Measurements from ENCODE around the gene UBE2L3.

Gene UBE2L3

DNA sequence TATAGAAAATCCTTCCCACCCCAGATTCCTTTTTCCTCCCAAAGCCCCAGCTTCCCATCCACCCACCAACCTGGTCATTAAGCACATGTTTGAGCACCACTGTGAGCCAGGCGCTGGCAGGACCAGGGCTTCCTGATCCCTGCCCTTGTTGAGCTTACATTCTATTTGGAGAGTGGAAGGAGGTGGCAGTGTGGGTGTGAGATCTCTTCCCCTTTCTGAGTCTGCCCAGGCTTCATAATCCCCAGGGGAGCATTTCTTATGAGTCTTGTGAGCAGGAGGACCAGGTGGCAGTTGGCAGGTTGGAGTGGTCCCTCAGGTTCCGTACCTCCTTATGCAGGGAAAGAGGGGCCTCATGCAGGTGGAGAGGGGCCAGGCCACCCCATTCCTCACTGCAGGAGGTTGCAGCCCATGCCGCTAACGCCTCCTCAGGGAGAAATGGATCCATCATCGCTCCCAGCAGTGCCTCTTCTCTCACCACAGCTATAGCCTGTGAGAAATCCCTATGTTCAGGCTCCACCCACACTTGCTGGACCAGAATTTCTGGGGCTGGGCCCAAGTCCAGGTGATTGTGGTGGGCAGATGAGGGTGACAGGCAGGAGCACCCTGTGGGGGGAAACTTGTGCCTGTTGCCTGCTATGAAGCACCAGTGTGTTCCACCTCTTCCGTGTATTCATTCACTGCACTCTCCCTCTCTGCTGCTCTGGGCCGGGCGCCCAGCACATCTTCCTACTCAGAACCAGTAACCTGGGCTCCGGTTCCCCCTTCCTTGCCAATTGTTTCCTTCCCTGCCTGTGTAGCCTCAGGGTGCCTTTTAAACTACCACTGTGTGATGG is 23.5 kb downstream of the UBE2L3 start:
- H3K27me3 ChIP-seq (ENCODE audit: insufficient read depth, poor library complexity, severe bottlenecking): no peaks in the 10 kb centered on the region
- H3K4me3 ChIP-seq (replicated peaks; ENCODE audit: insufficient read depth, low read length): no peak overlapping the region
- TF ChIP-seq SPI1 (IDR thresholded peaks at IDR 0.05; ENCODE audit: borderline replicate concordance, low read depth): peak; percentile 66; the same call in 1 of the 2 replicates
- TF ChIP-seq, protein P1, sequence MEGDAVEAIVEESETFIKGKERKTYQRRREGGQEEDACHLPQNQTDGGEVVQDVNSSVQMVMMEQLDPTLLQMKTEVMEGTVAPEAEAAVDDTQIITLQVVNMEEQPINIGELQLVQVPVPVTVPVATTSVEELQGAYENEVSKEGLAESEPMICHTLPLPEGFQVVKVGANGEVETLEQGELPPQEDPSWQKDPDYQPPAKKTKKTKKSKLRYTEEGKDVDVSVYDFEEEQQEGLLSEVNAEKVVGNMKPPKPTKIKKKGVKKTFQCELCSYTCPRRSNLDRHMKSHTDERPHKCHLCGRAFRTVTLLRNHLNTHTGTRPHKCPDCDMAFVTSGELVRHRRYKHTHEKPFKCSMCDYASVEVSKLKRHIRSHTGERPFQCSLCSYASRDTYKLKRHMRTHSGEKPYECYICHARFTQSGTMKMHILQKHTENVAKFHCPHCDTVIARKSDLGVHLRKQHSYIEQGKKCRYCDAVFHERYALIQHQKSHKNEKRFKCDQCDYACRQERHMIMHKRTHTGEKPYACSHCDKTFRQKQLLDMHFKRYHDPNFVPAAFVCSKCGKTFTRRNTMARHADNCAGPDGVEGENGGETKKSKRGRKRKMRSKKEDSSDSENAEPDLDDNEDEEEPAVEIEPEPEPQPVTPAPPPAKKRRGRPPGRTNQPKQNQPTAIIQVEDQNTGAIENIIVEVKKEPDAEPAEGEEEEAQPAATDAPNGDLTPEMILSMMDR (IDR thresholded peaks at IDR 0.05; ENCODE audit: insufficient read depth, low read length): no peak
- no peak overlapping the region; the same call in 1 of the 2 replicates for H3K27ac ChIP-seq (replicated peaks)
- DNase-seq (ENCODE audit: low read depth in 1 of 2, low spot score in 1 of 2): peak in 1 of 2 experiments; percentile 50

DNA sequence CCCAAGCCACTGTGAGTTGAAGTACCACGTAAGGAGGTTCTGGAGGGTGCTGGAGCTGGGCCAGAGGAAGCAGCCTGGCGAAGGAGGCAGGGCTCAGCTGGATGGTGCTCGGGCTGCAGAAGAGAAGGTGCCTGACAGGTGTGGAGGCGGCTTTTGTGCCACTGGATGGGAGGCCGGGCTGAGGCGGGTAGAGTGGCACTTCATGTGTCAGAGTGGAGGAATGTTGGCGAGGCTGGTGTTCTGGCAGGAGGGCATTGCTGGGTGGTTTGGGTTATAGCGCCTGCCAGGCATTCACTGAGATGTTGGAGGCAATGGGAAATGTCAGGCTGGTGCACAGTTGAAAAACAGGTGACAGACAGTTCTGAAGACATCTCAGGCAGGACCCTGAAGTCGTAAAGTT is 24.2 kb downstream of the UBE2L3 start:
- H3K4me3 ChIP-seq (replicated peaks; ENCODE audit: insufficient read depth, low read length): no peak overlapping the region
- no peaks in the 10 kb centered on the region for H3K27me3 ChIP-seq (ENCODE audit: insufficient read depth, poor library complexity, severe bottlenecking)
- TF ChIP-seq GABPA (IDR thresholded peaks at IDR 0.05; ENCODE audit: low read depth) (no peak), POLR2AphosphoS5 (IDR thresholded peaks at IDR 0.05; ENCODE audit: low read depth) (no peak), SPI1 (IDR thresholded peaks at IDR 0.05; ENCODE audit: borderline replicate concordance, low read depth) (no peak)
- TF ChIP-seq, protein P2, sequence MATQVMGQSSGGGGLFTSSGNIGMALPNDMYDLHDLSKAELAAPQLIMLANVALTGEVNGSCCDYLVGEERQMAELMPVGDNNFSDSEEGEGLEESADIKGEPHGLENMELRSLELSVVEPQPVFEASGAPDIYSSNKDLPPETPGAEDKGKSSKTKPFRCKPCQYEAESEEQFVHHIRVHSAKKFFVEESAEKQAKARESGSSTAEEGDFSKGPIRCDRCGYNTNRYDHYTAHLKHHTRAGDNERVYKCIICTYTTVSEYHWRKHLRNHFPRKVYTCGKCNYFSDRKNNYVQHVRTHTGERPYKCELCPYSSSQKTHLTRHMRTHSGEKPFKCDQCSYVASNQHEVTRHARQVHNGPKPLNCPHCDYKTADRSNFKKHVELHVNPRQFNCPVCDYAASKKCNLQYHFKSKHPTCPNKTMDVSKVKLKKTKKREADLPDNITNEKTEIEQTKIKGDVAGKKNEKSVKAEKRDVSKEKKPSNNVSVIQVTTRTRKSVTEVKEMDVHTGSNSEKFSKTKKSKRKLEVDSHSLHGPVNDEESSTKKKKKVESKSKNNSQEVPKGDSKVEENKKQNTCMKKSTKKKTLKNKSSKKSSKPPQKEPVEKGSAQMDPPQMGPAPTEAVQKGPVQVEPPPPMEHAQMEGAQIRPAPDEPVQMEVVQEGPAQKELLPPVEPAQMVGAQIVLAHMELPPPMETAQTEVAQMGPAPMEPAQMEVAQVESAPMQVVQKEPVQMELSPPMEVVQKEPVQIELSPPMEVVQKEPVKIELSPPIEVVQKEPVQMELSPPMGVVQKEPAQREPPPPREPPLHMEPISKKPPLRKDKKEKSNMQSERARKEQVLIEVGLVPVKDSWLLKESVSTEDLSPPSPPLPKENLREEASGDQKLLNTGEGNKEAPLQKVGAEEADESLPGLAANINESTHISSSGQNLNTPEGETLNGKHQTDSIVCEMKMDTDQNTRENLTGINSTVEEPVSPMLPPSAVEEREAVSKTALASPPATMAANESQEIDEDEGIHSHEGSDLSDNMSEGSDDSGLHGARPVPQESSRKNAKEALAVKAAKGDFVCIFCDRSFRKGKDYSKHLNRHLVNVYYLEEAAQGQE (IDR thresholded peaks at IDR 0.05; ENCODE audit: insufficient replicate concordance, low read depth): no peak
- TF ChIP-seq, protein P1 (IDR thresholded peaks at IDR 0.05; ENCODE audit: insufficient read depth, low read length): no peak
- no peak overlapping the region; the same call in 1 of the 2 replicates for H3K27ac ChIP-seq (replicated peaks)
- DNase-seq (ENCODE audit: low read depth in 1 of 2, low spot score in 1 of 2): no peak

- Histone ChIP-seq H3K4me3 (replicated peaks; ENCODE audit: insufficient read depth, low read length) (no peak overlapping the region), H3K27ac (replicated peaks) (no peak overlapping the region), H3K27me3 (ENCODE audit: insufficient read depth, poor library complexity, severe bottlenecking) (no peaks in the 10 kb centered on the region)
- TF ChIP-seq, protein P1 (IDR thresholded peaks at IDR 0.05; ENCODE audit: insufficient read depth, low read length): no peak
- no peak for TF ChIP-seq GABPA (IDR thresholded peaks at IDR 0.05; ENCODE audit: low read depth)
- no peak for DNase-seq (ENCODE audit: low read depth in 1 of 2, low spot score in 1 of 2)
Measured at GRCh38 chr22:21592422-21592821, 24.9 kb downstream of the UBE2L3 start.

DNA sequence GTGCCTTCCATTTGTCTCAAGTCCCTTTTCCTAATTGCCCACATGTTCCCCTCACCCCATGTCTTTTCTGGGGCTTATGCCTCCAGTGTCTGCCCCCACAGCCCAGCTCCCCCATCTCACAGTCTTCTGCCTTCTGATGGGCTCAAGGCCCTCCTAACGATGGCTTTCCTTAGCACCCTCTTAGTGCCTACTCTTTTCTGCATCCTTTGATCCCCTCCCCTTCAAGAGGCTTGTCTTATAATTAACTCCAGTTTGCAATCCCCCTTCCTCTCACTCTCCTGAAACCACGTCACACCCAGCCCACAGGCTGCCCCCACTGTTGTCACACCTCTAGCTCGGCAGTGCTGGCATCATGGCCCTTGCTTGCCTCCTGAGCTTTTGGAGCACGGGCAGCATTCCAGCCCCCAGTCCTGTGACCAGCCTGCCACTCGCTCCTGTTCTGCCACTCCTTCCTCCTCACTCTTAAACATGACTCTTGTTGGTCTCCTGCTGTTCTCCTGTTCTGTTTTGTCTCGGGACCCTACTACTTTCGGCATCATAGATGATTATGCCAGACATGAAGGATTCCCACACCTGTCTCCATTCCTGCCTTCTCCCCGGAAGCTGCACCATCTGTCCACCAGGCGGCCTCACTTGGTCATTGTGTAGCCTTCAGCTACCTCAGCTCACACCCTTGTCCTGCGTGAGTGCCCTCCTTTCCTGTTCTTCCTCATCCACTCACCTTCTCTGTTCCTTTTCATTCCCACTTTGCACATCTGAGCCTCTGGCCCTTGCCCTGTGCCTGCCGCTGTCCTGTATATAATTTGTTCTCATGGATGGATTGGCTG is 26.1 kb downstream of the UBE2L3 start:
- DNase-seq (ENCODE audit: low read depth in 1 of 2, low spot score in 1 of 2): no peak
- TF ChIP-seq GABPA (IDR thresholded peaks at IDR 0.05; ENCODE audit: low read depth): no peak
- TF ChIP-seq, protein P2 (IDR thresholded peaks at IDR 0.05; ENCODE audit: insufficient replicate concordance, low read depth): no peak
- TF ChIP-seq POLR2AphosphoS5 (IDR thresholded peaks at IDR 0.05; ENCODE audit: low read depth): no peak
- TF ChIP-seq, protein P1 (IDR thresholded peaks at IDR 0.05; ENCODE audit: insufficient read depth, low read length): no peak
- no peak for TF ChIP-seq SPI1 (IDR thresholded peaks at IDR 0.05; ENCODE audit: borderline replicate concordance, low read depth)
- H3K27me3 ChIP-seq (ENCODE audit: insufficient read depth, poor library complexity, severe bottlenecking): no peaks in the 10 kb centered on the region
- H3K4me3 ChIP-seq (replicated peaks; ENCODE audit: insufficient read depth, low read length): no peak overlapping the region
- no peak overlapping the region for H3K27ac ChIP-seq (replicated peaks)
